Smooth muscle cell (in vitro differentiated cells): ENCODE measurements around the gene EPS8. TPM values are rescaled to one million over a fixed set of nuclear protein-coding genes. Genes with fewer than 3 reads are reported as not detected.

Source experiments
- DNase-seq: peaks from one replicate; lab custom pipeline; 2025; ENCODE audit not compliant: unreplicated experiment; lab: John Stamatoyannopoulos, UW
- H2AFZ ChIP-seq: fragments of 200-600 bp; sonication (generic); 2 replicates; pipeline ENCODE4 v1.6.0; 2016; ENCODE audit warnings: antibody characterized with exemption, low read depth, mild to moderate bottlenecking
- H3F3A ChIP-seq: fragments of 200-600 bp; sonication (generic); 2 replicates; pipeline ENCODE4 v1.6.0; 2017; ENCODE audit warnings: antibody characterized with exemption, low read depth
- H3K27ac ChIP-seq: fragments of 200-600 bp; sonication (generic); 2 replicates; pipeline ENCODE4 v1.5.1; 2016; ENCODE audit warnings: low read depth, mild to moderate bottlenecking
- H3K27me3 ChIP-seq: fragments of 200-600 bp; sonication (generic); 2 replicates; pipeline ENCODE4 v1.6.1; 2016; ENCODE audit warnings: low read depth, mild to moderate bottlenecking
- H3K36me3 ChIP-seq: fragments of 200-600 bp; sonication (generic); 2 replicates; pipeline ENCODE4 v1.5.1; 2016; ENCODE audit warnings: low read depth
- H3K4me1 ChIP-seq: fragments of 200-600 bp; sonication (generic); 2 replicates; pipeline ENCODE4 v1.5.1; 2016; ENCODE audit warnings: low read depth
- H3K4me2 ChIP-seq: fragments of 200-600 bp; sonication (generic); 2 replicates; pipeline ENCODE4 v1.6.0; 2016; ENCODE audit warnings: mild to moderate bottlenecking
- H3K4me3 ChIP-seq: fragments of 200-600 bp; sonication (generic); 2 replicates; pipeline ENCODE4 v1.5.1; 2016; ENCODE audit warnings: mild to moderate bottlenecking
- H3K79me2 ChIP-seq: fragments of 200-600 bp; sonication (generic); 2 replicates; pipeline ENCODE4 v1.6.0; 2016; ENCODE audit warnings: low read depth, mild to moderate bottlenecking
- H3K9ac ChIP-seq: fragments of 200-600 bp; sonication (generic); 2 replicates; pipeline ENCODE4 v1.6.0; 2016; ENCODE audit warnings: low read depth
- H3K9me3 ChIP-seq: fragments of 200-600 bp; sonication (generic); replicated peaks from 2 replicates; pipeline ENCODE4 v1.5.1; 2016; ENCODE audit warnings: low read depth
- H4K20me1 ChIP-seq: fragments of 200-600 bp; sonication (generic); 2 replicates; pipeline ENCODE4 v1.6.0; 2016; ENCODE audit warnings: low read depth
- CTCF ChIP-seq: fragments of 200-600 bp; sonication (generic); IDR thresholded peaks from 2 replicates; pipeline ENCODE4 v1.5.1; 2017; ENCODE audit warnings: borderline replicate concordance, mild to moderate bottlenecking, antibody characterized with exemption; ENCODE audit not compliant: insufficient read depth, poor library complexity, severe bottlenecking
- WGBS: methylation state at CpG from one replicate; pipeline ENCODE4 v1.1.7; 2016; ENCODE audit warnings: low lambda C conversion rate; 5-methylcytosine and 5-hydroxymethylcytosine counted together
- polyA plus RNA-seq: library from polyadenylated mRNA; unstranded; fragments of >200 nt; fragmentation: Nextera tagmentation; extraction: Ambion mirVana; gene quantifications from 2 replicates; pipeline ENCODE4 v1.2.1, GENCODE V29; 2016
- total RNA-seq: library from RNA; depleted of rRNA; stranded (reverse); fragments of >200 nt; gene quantifications from 2 replicates; pipeline ENCODE4 v1.2.3, GENCODE V29; 2014

The EPS8 gene
- total and polyA plus RNA-seq, 2 experiments from 2014 or later = 27.5 to 68.3 TPM

- no peak for DNase-seq
- H3K79me2 ChIP-seq = no peaks in the 10 kb centered on the region
- WGBS = 67% methylated on average over 2 of the region's 2 CpGs
- H3K4me1 ChIP-seq = no peaks in the 10 kb centered on the region
- no peak for TF ChIP-seq CTCF
- H3K4me2 ChIP-seq = no peak overlapping the region
- no peaks in the 10 kb centered on the region for H3K27me3 ChIP-seq
- H2AFZ ChIP-seq = peak overlapping the region; percentile 35
- no peak overlapping the region for H3K4me3 ChIP-seq
- no peak overlapping the region for H3K27ac ChIP-seq
- no peaks in the 10 kb centered on the region for H3F3A ChIP-seq
- no peaks in the 10 kb centered on the region for H4K20me1 ChIP-seq
- H3K9me3 ChIP-seq = no peaks in the 10 kb centered on the region
- no peaks in the 10 kb centered on the region for H3K36me3 ChIP-seq
- H3K9ac ChIP-seq = no peak overlapping the region
Observed at GRCh38 chr12:15811214-15812127, 22.3 kb upstream of the EPS8 start.

- Histone ChIP-seq H3K4me3 (no peak overlapping the region), H2AFZ (peak overlapping the region; percentile 42), H3F3A (no peaks in the 10 kb centered on the region), H3K4me2 (peak overlapping the region; percentile 64), H3K9ac (no peak overlapping the region), H3K27ac (peak overlapping the region; percentile 46), H4K20me1 (no peaks in the 10 kb centered on the region), H3K9me3 (no peaks in the 10 kb centered on the region), H3K4me1 (no peaks in the 10 kb centered on the region), H3K36me3 (no peaks in the 10 kb centered on the region), H3K79me2 (no peaks in the 10 kb centered on the region), H3K27me3 (no peaks in the 10 kb centered on the region)
- WGBS = 36% methylated on average over 3 of the region's 3 CpGs
- DNase-seq = no peak
- no peak for TF ChIP-seq CTCF
Observed at GRCh38 chr12:15808652-15809051, 19.5 kb upstream of the EPS8 start.

GRCh38 chr12:15808250-15808649 lies 19.1 kb upstream of the EPS8 start:
- 93% methylated on average over 2 of the region's 2 CpGs for WGBS
- Histone ChIP-seq H3K9ac (no peak overlapping the region), H3K9me3 (no peaks in the 10 kb centered on the region), H3K27ac (peak overlapping the region; percentile 46), H3K36me3 (no peaks in the 10 kb centered on the region), H4K20me1 (no peaks in the 10 kb centered on the region), H3K27me3 (no peaks in the 10 kb centered on the region), H3K79me2 (no peaks in the 10 kb centered on the region), H3K4me1 (no peaks in the 10 kb centered on the region), H2AFZ (peak overlapping the region; percentile 42), H3K4me2 (peak overlapping the region; percentile 64), H3F3A (no peaks in the 10 kb centered on the region), H3K4me3 (no peak overlapping the region)
- TF ChIP-seq CTCF = no peak
- DNase-seq = no peak
